SK-N-SH (cell line): ENCODE results near the gene ARSJ.

Experiments
- CTCF ChIP-seq: fragments of 200-600 bp; sonication (generic); IDR thresholded peaks from 2 replicates; pipeline ENCODE4 v1.6.1; 2017; ENCODE audit warnings: antibody characterized with exemption, mild to moderate bottlenecking, moderate library complexity
- EZH2phosphoT487 ChIP-seq: fragments of 200-600 bp; sonication (generic); IDR thresholded peaks from 2 replicates; pipeline ENCODE4 v1.6.1; 2017; ENCODE audit warnings: low read depth, mixed run types, mild to moderate bottlenecking, antibody characterized with exemption, moderate library complexity, borderline replicate concordance
- IRF3 ChIP-seq: fragments of 150-350 bp; IDR thresholded peaks from 2 replicates; pipeline ENCODE4 v1.6.1; 2016; ENCODE audit warnings: mild to moderate bottlenecking, low read depth, low read length
- REST ChIP-seq: IDR thresholded peaks from 2 replicates; pipeline ENCODE4 v1.6.1; 2012; ENCODE audit warnings: mild to moderate bottlenecking, low read depth, low read length, moderate library complexity
- RXRA ChIP-seq: IDR thresholded peaks from 2 replicates; pipeline ENCODE4 v1.4.0; 2012; ENCODE audit warnings: low read depth, mild to moderate bottlenecking, borderline replicate concordance
- USF2 ChIP-seq: fragments of 150-350 bp; IDR thresholded peaks from 2 replicates; pipeline ENCODE4 v1.6.1; 2017; ENCODE audit warnings: antibody characterized with exemption, low read length, low read depth, borderline replicate concordance
- YY1 ChIP-seq: IDR thresholded peaks from 2 replicates; pipeline ENCODE4 v1.4.0; 2012; ENCODE audit warnings: low read depth, mild to moderate bottlenecking

- TF ChIP-seq CTCF: no peak
- TF ChIP-seq YY1: no peak
- no peak for TF ChIP-seq EZH2phosphoT487
- no peak for TF ChIP-seq REST
- no peak for TF ChIP-seq USF2
- no peak for TF ChIP-seq RXRA
- TF ChIP-seq IRF3: no peak
These were observed 40.0 kb upstream of the ARSJ start for GRCh38 chr4:114019276-114019968.
